Heart left ventricle (tissue), 16 donors: ENCODE data around the gene CD27. TPM values are rescaled to one million over a fixed set of nuclear protein-coding genes. Genes with fewer than 3 reads are reported as not detected.
"Not testable (repeated sequence)": the region's sequence is repeated elsewhere in the genome, so short reads cannot be mapped to it uniquely, and the experiment has no call there.

Source experiments
- ATAC-seq, 4 donors: fragments of 200-7000 bp; cut with Tn5 transposase; one replicate each; pipeline ENCODE4 v1.9.1; 2020 to 2022; ENCODE audit warnings: moderate library complexity in 4 of 4, mild to moderate bottlenecking in 3 of 4, moderate number of reproducible peaks in 1 of 4
- DNase-seq, 5 donors: peaks; one replicate each; pipeline ENCODE4 v3.0.0-alpha.2; 2020
- H3K27ac ChIP-seq, 12 donors: fragments of 200-600 bp; sonication (generic) in 4 of 12; one replicate each; pipeline versions ENCODE4 v1.5.0 to v1.8.0; 2016 to 2022; ENCODE audit warnings: mild to moderate bottlenecking in 2 of 12
- H3K27me3 ChIP-seq, 9 donors: fragments of 200-600 bp; sonication (generic) in 2 of 9; one replicate each; pipeline versions ENCODE4 v1.5.1 to v1.8.0; 2016 to 2022; ENCODE audit warnings: mild to moderate bottlenecking in 3 of 9
- H3K36me3 ChIP-seq, 9 donors: fragments of 200-600 bp; sonication (generic) in 2 of 9; one replicate each; pipeline versions ENCODE4 v1.5.0 to v1.8.0; 2018 to 2022; ENCODE audit warnings: mild to moderate bottlenecking in 2 of 9
- H3K4me1 ChIP-seq, 12 donors: fragments of 200-600 bp; sonication (generic) in 4 of 12; one replicate each; pipeline versions ENCODE4 v1.5.0 to v1.8.0; 2016 to 2022; ENCODE audit warnings: mild to moderate bottlenecking in 3 of 12
- H3K4me3 ChIP-seq, 12 donors: fragments of 200-600 bp; sonication (generic) in 4 of 12; one replicate each; pipeline versions ENCODE4 v1.5.0 to v1.8.0; 2017 to 2022; ENCODE audit warnings: mild to moderate bottlenecking in 9 of 12, moderate library complexity in 4 of 12
- H3K9me3 ChIP-seq, 12 donors: fragments of 200-600 bp; sonication (generic) in 4 of 12; one replicate each; pipeline versions ENCODE4 v1.5.0 to v1.8.0; 2016 to 2022; ENCODE audit warnings: mild to moderate bottlenecking in 1 of 12
- POLR2A ChIP-seq, 2 donors: fragments of 450-650 bp; IDR thresholded peaks; one replicate each; pipeline ENCODE4 v1.6.1; 2017; ENCODE audit warnings: antibody characterized with exemption in 2 of 2, mild to moderate bottlenecking in 2 of 2, moderate library complexity in 2 of 2
- WGBS, 4 donors: extraction: QIAGEN DNeasy Blood & Tissue Kit in 2 of 4; methylation state at CpG; one replicate each; pipeline versions ENCODE4 v1.1.5 to v1.1.7; 2013 to 2018; 5-methylcytosine and 5-hydroxymethylcytosine counted together
- intact Hi-C, 10 donors: fragments of 100-400 bp; cut with DNase I; formaldehyde crosslinking; loops; one replicate each; pipeline versions ENCODE4 v1.11.1 to v1.14.2; 2022
- polyA plus RNA-seq, 2 donors: library from polyadenylated mRNA; stranded (reverse); fragments of 200-250 nt; gene quantifications; one replicate each; pipeline ENCODE4 v1.2.3, GENCODE V29; 2013
- total RNA-seq, 9 donors: library from RNA; depleted of rRNA in 2 of 9; stranded (reverse); fragments of >200 nt in 2 of 9; fragmentation: NEBNext Ultra II Directional in 3 of 9; extraction: Animal tissue kit (Norgen Biotek cat#: 25700) in 3 of 9; gene quantifications; one replicate each; pipeline versions ENCODE4 v1.1.0 to v1.2.4, GENCODE V29; 2016 to 2023
- TF ChIP-seq, protein P1 (sequence below), 12 donors: fragments of 200-600 bp; sonication (generic) in 4 of 12; IDR thresholded peaks; one replicate each; pipeline versions ENCODE4 v1.5.0 to v1.8.0; 2018 to 2022; ENCODE audit warnings: antibody characterized with exemption in 12 of 12, mild to moderate bottlenecking in 5 of 12
- donor health status: ischemic (EF 13 %, LVEDD 7.1; RV severe dilation, severe dysfunction).
- donor health status: healthy with polysubstance abuse.
- donor health status: DM: no; HTN: yes; CAD: no.
- donor health status: DM: no; HTN: no; CAD: no.
- donor health status: ischemic (EF 25% LVEDD 6.9; RV normal size, moderate dysfunction).
- donor health status: ischemic (EF 25% LVEDD 5.7; RV mildly dilated, moderate dysfunction).
- donor health status: healthy.
- donor health status: DM: yes; HTN: yes; CAD: no.
- donor health status: ischemic (EF 35%, LVEDD 5.7; RV mildly dilated, moderate dysfunction).
- donor health status: nonischemic (EF 11% LVEDD 7.7; RV severe dilation, severe dysfunction).
- donor health status: DM: yes; HTN: yes; CAD: no.
- donor health status: PGD.
- donor health status: ischemic (EF 29% LVEDD 5.4; RV normal size, mild dysfunction).
- donor health status: nonischemic (EF 23%, LVEDD 6.1; RV moderate dilation, normal function).

The CD27 gene
- total and polyA plus RNA-seq, 11 donors: 0.19 to 5.3 (median 0.40) TPM; not detected in 6

- no peak for TF ChIP-seq POLR2A (IDR thresholded peaks at IDR 0.05)
- TF ChIP-seq, protein P1, sequence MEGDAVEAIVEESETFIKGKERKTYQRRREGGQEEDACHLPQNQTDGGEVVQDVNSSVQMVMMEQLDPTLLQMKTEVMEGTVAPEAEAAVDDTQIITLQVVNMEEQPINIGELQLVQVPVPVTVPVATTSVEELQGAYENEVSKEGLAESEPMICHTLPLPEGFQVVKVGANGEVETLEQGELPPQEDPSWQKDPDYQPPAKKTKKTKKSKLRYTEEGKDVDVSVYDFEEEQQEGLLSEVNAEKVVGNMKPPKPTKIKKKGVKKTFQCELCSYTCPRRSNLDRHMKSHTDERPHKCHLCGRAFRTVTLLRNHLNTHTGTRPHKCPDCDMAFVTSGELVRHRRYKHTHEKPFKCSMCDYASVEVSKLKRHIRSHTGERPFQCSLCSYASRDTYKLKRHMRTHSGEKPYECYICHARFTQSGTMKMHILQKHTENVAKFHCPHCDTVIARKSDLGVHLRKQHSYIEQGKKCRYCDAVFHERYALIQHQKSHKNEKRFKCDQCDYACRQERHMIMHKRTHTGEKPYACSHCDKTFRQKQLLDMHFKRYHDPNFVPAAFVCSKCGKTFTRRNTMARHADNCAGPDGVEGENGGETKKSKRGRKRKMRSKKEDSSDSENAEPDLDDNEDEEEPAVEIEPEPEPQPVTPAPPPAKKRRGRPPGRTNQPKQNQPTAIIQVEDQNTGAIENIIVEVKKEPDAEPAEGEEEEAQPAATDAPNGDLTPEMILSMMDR (IDR thresholded peaks at IDR 0.05): no peak
- intact Hi-C loops: loop anchor here in 2 of 10 donors (5.0 kb wide), 1 partner anchor 65 kb away; no protein-coding TSS in a partner anchor
Measured at GRCh38 chr12:6472491-6472890, 27.7 kb downstream of the CD27 start.

DNA sequence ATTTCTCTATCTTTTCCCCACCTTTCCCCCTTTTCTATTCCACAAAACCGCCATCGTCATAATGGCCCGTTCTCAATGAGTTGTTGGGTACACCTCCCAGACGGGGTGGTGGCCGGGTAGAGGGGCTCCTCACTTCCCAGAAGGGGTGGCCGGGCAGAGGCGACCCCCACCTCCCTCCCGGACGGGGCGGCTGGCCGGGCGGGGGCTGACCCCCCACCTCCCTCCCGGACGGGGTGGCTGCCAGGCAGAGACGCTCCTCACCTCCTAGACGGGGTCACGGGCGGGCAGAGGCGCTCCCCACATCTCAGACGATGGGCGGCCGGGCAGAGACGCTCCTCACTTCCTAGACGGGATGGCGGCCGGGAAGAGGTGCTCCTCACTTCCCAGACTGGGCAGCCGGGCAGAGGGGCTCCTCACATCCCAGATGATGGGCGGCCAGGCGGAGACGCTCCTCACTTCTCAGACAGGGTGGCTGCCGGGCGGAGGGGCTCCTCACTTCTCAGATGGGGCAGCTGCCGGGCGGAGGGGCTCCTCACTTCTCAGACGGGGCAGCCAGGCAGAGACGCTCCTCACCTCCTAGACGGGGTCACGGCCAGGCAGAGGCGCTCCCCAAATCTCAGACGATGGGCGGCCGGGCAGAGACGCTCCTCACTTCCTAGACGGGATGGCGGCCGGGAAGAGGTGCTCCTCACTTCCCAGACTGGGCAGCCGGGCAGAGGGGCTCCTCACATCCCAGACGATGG is 30.6 kb downstream of the CD27 start:
- H3K9me3 ChIP-seq, DNase-seq, H3K27ac ChIP-seq, H3K27me3 ChIP-seq, H3K4me3 ChIP-seq, H3K36me3 ChIP-seq, ATAC-seq, H3K4me1 ChIP-seq, intact Hi-C loops: not testable (repeated sequence)
- WGBS, 4 donors: 88 to 95% (median 94%) methylated on average over 30 to 46 of the region's 48 CpGs

More at GRCh38 chr12:6472491-6472890, 27.7 kb downstream of the CD27 start:
- Histone ChIP-seq H3K4me1 (peaks cover 0 to 32% (median 19%) of the 10 kb centered on the region in 12 donors), H3K9me3 (no peaks in the 10 kb centered on the region), H3K36me3 (peaks cover 0 to 3% (median 0%) of the 10 kb centered on the region in 9 donors), H3K27ac (no peak overlapping the region), H3K27me3 (no peaks in the 10 kb centered on the region), H3K4me3 (no peak overlapping the region)
- ATAC-seq: no peak
- WGBS, 4 donors: 85 to 89% (median 87%) methylated on average over 11 of the region's 11 CpGs
- DNase-seq: no peak

DNA sequence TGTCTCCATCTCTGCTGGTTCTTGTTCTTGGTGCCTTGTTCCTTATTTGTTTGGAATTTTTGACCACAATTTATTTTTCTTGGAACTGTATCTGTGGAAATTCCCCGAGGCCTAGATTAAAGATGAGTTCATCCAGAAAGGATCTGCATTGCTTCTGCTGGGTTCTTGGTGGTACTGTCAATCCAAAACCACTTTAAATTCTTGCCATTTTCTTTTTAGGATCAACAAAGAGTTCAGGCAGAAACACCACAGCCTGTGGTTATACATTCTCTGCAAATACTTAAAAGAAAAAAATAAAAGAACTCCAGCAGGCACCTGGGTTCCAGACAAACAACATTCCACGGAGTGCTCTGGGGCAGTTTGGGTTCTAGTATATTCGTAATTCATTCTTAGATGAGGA is 31.7 kb downstream of the CD27 start:
- ATAC-seq (no peak), DNase-seq (no peak)
- H3K36me3 ChIP-seq: no peaks in the 10 kb centered on the region
- H3K4me3 ChIP-seq: no peak overlapping the region
- intact Hi-C loops: no loop called here
- H3K4me1 ChIP-seq: peaks cover 0 to 5% (median 0%) of the 10 kb centered on the region in 12 donors
- peak overlapping the region in 1 of 12 donors; percentile 46 for H3K27ac ChIP-seq
- WGBS, 4 donors: 66 to 75% (median 71%) methylated on average over 3 of the region's 3 CpGs
- no peaks in the 10 kb centered on the region for H3K27me3 ChIP-seq
- no peaks in the 10 kb centered on the region for H3K9me3 ChIP-seq
- TF ChIP-seq, protein P1 (IDR thresholded peaks at IDR 0.05): no peak
- no peak for TF ChIP-seq POLR2A (IDR thresholded peaks at IDR 0.05)

DNA sequence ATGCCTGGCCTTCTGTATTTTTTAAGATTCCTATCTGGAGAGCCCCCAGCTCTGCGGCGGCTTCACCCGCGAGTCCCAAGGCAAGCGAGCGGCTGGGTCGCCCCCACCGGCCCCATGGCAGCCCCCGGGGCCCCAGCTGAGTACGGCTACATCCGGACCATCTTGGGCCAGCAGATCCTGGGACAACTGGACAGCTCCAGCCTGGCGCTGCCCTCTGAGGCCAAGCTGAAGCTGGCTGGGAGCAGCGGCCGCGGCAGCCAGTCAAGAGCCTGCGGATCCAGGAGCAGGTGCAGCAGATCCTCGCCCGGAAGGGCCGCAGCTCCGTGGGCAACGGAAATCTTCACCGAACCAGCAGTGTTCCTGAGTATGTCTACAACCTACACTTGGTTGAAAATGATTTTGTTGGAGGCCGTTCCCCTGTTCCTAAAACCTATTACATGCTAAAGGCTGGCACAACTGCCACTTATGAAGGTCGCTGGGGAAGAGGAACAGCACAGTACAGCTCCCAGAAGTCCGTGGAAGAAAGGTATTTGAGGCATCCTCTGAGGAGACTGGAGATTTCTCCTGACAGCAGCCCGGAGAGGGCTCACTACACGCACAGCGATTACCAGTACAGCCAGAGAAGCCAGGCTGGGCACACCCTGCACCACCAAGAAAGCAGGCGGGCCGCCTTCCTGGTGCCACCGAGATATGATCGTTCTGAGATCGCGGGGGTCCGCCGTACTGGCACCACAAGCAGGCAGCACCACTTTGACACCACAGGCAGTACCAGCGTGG is 33.0 kb downstream of the CD27 start:
- H3K4me1 ChIP-seq, H3K27me3 ChIP-seq, H3K9me3 ChIP-seq, H3K27ac ChIP-seq, DNase-seq, H3K4me3 ChIP-seq, intact Hi-C loops, H3K36me3 ChIP-seq: not testable (repeated sequence)
- 92 to 96% (median 94%) methylated on average over 15 to 37 of the region's 37 CpGs for WGBS, 4 donors
- peak in 2 of 4 donors; percentile 22 to 48 for ATAC-seq

DNA sequence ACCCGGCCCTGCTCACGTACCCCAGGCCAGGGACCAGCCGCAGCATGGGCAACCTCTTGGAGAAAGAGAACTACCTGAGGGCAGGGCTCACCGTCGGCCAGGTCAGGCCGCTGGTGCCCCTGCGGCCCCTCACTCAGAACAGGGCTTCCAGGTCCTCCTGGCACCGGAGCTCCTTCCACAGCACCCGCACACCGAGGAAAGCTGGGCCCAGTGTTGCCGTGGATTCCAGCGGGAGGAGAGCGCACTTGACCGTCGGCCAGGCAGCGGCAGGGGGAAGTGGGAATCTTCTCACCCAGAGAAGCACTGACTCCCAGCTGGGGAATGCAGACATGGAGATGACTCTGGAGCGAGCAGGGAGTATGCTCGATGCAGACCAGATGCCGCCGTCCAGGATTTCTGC is 33.7 kb downstream of the CD27 start:
- no peaks in the 10 kb centered on the region for H3K36me3 ChIP-seq
- no peak for DNase-seq
- H3K27ac ChIP-seq: no peak overlapping the region
- intact Hi-C loops: no loop called here
- no peaks in the 10 kb centered on the region for H3K27me3 ChIP-seq
- no peak overlapping the region for H3K4me3 ChIP-seq
- WGBS, 4 donors: 87 to 96% (median 88%) methylated on average over 5 to 20 of the region's 20 CpGs
- peaks cover 0 to 5% (median 0%) of the 10 kb centered on the region in 12 donors for H3K4me1 ChIP-seq
- no peak for TF ChIP-seq POLR2A (IDR thresholded peaks at IDR 0.05)
- TF ChIP-seq, protein P1 (IDR thresholded peaks at IDR 0.05): no peak
- H3K9me3 ChIP-seq: no peaks in the 10 kb centered on the region
- no peak for ATAC-seq
